Right lung (tissue), 5 donors: Measurements from ENCODE around the gene NFIX. TPM values are rescaled to one million over a fixed set of nuclear protein-coding genes. Genes with fewer than 3 reads are reported as not detected.

Source experiments
- DNase-seq, 2 donors: peaks; one replicate each; pipeline ENCODE4 v3.0.0-alpha.2; 2013
- polyA plus RNA-seq, 5 donors: library from polyadenylated mRNA; unstranded; fragments of 120-200 nt; gene quantifications; one replicate each; pipeline versions ENCODE4 v1.2.1 to v1.2.3, GENCODE V29; 2013; ENCODE audit warnings: inconsistent platforms in 1 of 5, low replicate concordance in 1 of 5; ENCODE audit not compliant: insufficient read length in 5 of 5, insufficient read depth in 1 of 5

NFIX gene
- polyA plus RNA-seq, 5 donors: 83.6 to 141 (median 101) TPM

GRCh38 chr19:13089139-13089856 is 94.0 kb downstream of the NFIX start:
- no peak for DNase-seq

DNA sequence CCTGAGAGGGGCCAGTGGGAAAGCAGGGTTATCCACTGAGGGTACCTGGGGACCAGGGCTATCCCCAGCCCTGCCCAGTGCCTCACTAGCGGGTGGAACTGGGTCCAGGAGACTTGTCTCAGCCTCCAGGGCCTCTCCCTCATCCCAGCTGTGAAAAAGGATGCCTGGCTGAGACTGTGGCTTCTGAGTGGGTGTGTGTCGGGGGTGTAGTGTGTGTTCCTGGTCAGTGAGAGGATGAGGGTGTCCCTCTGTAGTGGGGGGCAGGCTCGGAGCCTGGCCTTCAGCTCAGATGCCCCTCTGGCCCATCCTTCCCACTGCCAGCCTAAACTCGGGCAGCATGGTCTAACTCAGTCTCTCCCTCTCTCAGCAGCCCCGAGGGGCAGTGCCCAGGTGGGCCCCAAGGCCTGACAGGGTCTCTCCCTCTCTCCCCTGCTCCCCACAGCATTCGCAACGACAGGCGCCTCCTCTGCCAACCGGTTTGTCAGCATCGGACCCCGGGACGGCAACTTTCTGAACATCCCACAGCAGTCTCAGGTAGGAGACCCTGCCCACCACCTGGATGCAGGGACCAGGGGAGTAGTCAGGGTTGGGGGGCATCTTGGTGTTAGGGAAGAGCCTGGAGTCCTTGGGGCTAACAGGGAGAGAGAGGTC is 94.7 kb downstream of the NFIX start:
- DNase-seq: no peak

DNA sequence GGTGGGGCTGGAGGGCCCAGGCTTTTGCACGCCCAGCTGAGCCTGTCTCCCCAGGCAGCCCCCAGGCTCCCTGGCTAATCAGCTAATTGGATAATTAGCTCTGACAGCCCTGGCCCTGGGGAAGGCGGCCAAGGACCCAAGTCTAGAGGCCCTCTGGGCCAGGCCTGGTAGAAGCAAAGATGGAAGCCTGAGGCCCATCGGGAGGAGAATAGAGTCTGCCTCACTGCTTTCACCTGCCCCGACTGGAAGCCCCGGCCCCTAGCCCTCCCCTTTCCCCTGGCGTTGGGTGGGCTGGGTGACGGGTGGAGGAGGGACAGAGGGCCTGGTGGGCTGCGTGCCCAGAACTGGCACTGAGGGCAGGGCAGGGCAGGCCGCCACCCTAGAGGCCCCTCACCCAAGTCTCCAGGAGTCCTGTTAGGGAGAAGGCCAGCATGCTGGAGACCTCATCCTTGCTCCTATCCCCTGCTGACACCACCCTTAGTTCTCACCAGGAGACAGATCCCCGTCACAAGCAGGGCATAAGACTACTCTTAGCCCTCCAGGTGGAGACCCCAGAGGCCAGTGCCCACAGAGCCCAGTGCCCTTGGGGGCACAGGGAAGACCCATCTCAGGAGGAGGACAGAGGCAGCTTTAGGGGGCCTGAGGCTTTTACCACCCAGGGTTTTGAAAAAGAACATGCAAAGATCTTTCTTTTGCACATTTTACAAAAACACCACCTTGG is 95.4 kb downstream of the NFIX start:
- no peak for DNase-seq

DNA sequence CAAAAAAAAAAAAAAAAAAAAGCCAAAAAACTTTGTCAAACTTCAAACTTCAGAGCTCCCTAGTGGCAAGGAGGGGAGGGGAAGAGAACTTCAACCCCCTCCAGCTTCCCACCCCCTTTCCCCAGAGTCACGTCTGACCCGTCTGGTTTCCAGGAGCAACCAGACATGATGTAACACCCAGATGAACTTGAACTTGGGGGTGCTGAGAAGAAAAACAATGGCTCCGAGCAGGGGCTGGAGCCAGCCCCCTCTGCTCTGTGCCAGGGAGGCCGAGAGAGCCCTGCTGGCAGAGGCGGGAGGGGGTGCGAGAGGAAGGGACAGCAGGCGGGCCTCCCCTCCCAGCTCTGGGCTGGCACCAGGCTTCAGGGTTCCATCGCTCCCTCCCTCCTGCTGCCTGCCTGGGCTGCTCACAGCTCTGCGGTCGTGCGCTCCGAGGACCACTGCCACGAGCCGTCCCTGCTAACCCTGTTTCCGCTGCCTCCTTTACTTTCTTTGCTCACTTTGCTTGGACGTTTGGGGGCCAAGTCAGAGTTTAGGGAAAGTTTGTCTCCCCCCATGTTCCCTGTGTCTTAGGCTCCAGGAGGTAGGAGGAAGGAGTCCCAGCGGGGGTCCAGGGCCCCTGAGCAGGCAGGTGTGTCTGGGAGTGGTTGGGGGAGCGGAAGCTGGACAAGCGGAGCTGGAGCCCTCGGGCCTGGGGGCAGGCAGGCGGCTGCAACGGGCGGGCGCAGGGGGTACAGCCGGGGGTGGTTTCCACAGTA is 96.3 kb downstream of the NFIX start:
- peak; percentile 90 to 91 for DNase-seq

- DNase-seq: no peak
Observed at GRCh38 chr19:13092158-13092543, 96.9 kb downstream of the NFIX start.

DNA sequence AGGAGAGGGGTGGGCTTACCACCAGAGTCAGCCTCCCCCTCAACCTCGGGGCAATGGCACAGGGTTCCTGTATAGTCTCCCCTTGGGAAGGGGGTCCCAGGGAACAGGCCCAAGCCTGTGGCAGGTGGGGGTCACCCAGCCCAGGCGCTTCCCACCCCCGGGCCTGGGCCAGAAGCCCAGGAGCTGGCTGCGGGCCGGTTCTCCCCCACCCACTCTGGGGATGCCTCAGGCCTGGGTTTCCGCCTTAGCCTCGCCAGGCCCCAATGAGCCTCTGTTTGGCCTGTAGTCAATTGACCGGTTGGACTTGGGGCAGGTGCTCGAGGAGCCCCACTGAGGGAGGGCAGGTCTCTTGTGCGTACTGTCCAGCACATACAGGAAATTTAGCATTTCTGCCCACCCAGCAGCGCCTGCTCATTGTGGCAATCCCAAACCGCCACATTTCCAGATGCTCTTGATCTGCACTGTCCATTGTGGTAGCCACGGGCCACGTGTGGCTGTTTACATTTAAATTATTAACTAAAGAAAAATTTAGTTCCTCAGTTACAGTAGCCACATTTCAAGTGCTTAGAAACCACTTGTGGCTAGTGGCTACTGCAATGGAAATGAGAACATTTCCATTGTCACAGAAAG is 97.4 kb downstream of the NFIX start:
- DNase-seq: no peak

GRCh38 chr19:13093407-13094105 is 98.3 kb downstream of the NFIX start:
- peak in 1 of 2 donors; percentile 75 for DNase-seq

DNA sequence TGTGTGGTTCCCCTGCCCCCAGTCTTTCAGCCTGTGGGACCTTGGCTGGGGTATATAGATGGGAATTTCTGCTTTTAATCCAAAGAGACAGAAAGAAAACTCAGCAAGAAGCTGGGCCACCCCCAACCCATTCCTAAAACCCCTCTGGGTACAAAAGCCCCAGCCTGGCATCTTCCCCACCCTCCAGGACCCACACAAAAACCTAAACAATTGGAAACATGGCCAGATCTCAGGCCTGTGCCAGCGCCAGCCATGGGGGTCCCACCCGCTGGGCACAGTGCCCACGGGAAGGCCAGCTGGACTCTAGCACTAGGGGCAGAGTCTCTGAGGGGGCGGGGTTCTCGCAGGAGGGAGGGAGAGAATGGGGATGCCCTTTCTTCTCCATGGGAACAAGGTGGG is 98.8 kb downstream of the NFIX start:
- DNase-seq: no peak

- DNase-seq: no peak
Observed at GRCh38 chr19:13094771-13095392, 99.6 kb downstream of the NFIX start.

DNA sequence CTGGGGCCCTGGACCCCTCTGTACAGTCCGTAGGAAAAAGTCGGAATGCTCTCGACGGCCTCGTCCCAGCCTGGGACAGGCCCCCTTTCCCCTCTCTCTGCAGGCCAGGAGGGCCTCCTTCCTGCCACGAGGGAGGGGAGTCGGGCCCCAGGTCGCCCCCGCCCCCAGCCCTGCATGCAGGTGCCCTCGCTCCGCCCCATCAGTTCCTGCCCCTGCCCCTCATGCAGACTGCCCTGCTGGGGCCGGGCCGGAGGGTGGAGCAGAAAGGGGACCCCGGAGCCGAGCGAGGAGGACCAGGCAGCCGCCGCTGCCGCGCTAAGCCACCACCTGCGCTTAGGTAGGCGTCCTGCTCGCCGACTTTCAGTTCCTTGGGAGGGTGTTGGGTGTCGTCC is 100.1 kb downstream of the NFIX start:
- DNase-seq: no peak

GRCh38 chr19:13095934-13096927 is 101.0 kb downstream of the NFIX start:
- DNase-seq: no peak

DNA sequence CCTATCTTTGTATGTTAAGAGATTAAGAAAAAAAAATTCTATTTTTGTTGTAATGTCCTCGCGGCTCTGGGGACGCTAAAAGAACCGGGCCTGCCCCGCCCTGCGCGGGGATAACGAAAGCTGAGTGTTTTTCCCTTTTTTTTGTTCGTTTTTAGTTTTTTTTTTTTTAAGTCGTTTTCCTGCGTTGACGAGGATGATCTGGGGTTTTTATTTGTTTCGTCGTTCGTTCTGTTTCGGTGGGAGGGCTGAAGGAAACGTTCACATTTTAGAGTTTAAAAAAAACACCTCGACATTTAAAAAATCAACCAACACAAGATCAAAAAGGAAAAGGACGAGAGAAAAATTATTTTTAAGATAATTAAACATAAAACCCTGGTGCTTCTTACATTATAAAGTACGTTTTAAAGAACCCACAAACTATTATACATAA is 101.8 kb downstream of the NFIX start:
- no peak for DNase-seq

- no peak for DNase-seq
Observed at GRCh38 chr19:13097463-13098258, 102.4 kb downstream of the NFIX start.

DNA sequence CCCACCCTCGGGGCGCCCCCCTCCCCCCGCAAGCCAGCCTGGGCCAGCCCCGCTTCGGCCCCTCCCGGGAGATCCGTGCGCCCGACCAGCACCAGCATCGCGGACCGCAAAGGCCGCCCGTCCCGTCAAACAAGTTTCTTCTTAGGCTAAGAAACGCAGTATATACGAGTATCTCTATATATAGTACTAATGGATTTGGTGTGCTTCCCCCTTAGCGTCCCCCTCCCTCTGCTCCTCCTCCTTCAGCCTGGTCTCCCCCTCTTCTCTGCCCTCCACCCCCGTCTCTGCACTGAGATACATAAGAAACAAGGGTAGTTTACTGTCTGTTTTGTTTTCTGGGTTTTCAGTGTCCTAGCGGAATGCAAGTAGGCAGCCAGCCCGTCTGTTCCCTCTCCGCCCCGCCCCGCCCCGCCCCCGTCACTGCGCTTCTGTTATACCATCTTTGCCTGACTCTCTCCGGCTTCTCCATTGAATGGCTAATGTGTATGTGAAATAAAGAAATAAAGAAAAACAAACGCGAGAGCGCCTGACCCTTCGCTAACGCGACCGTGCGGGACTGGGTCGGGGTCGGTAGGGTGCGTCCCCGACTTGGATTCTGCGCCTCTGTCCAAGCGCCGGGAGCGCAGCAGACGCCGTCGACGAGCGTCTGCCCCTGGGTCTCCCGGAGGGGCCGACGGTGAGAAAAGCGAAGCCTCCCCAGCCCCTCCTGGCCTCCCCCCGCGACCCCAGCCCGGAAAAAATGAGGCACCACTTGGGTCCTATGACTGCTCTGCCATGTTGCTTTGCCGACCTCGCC is 103.2 kb downstream of the NFIX start:
- DNase-seq: no peak

DNA sequence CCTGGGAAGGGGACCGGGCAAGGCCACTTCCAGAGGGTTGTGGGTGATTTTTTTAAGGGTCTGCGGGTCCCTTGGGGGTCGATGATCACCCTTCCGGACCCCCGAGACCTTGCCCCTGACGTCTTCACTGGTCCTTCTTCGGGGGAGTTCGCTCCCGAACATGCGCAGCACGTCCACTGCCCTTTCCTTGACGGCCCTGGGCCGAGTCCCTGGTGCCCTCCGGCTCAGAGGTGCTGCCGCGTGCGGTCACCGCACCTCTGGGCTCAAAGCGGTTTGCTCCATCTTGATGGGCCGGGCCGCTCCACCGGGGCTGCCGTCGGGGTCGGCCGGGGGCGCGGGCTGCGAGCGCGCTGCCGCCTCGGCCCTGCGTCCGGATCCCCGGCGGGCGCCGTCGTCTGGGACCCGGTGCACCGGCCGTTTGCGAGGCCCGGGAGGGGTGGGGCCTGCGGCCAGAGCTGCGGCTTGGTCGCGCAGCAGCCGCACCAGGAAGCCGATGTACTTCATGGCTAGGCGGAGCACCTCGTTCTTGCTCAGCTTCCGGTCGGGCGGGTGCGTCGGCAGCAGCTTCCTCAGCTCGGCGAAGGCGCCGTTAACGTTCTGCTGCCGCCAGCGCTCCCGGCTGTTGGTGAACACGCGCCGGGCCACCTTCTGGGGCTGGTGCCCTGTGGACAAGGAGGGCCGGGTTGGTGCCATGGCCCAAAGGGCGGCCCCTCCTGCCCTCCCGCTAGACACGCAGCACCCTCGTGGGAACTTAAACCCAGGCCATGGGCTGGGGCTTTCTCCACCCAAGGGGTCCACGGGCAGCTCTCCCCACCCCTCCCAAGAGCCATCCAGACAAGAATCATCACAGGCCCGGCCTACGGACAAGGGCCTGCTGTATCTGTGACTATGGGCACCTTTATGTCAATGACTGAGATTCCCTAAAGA is 104.1 kb downstream of the NFIX start:
- no peak for DNase-seq

DNA sequence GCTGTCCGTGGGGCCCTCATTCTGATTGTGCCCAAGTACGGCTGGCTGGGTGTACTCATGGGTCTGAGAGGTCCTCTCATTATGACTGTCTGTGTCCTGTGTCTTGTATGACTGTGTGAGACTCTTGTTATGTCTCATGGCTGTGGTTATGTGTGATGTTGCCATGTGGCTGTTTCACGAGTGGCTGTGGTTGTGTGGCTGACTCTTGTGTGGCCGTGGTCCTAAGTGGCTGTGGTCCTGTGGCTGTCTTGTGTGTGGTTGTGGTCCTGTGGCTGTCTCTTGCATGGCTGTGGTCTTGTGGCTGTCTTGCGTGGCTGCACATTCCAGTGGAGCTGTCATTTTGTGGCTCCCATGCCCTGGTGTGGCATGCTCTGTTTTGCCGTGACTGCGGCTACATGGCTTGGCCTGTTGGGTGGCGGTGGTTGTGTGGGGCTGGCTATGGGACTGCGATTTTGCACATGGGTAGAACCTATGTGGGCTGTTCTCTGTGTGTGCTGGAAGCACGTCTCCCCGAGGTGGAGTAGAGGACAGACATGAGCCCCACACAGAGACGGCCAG is 104.8 kb downstream of the NFIX start:
- DNase-seq: no peak
